Kidney (tissue), 14 donors: Measurements from ENCODE around the gene UBXN7. TPM values are rescaled to one million over a fixed set of nuclear protein-coding genes. Genes with fewer than 3 reads are reported as not detected.

Experiments used
- DNase-seq, 5 donors: peaks; one replicate each; pipeline ENCODE4 v3.0.0-alpha.2; 2013 to 2020
- FAIRE-seq: peaks from 2 replicates; lab custom pipeline; 2012; peaks lifted over from hg19 to GRCh38; lab: Jason Lieb, UNC
- H3K27ac ChIP-seq, 2 donors: one replicate each; pipeline ENCODE4 v1.7.0; 2013; ENCODE audit warnings: low read depth in 2 of 2, low read length in 2 of 2, inconsistent platforms in 1 of 2
- H3K27me3 ChIP-seq: one replicate; pipeline ENCODE4 v1.7.1; 2013; ENCODE audit warnings: low read length, inconsistent platforms; ENCODE audit not compliant: control insufficient read depth, insufficient read depth
- H3K36me3 ChIP-seq, 3 donors: one replicate each; pipeline versions ENCODE4 v1.7.0 to v1.7.1; 2013; ENCODE audit warnings: low read length in 3 of 3, control low read depth in 1 of 3, inconsistent platforms in 1 of 3; ENCODE audit not compliant: insufficient read depth in 3 of 3, control insufficient read depth in 2 of 3
- H3K4me1 ChIP-seq, 3 donors: one replicate each; pipeline versions ENCODE4 v1.7.0 to v1.7.1; 2013; ENCODE audit warnings: low read length in 3 of 3, inconsistent platforms in 1 of 3, low read depth in 1 of 3; ENCODE audit not compliant: control insufficient read depth in 2 of 3, insufficient read depth in 2 of 3
- H3K4me3 ChIP-seq, 3 donors: one replicate each; pipeline versions ENCODE4 v1.7.0 to v1.8.1; 2013; ENCODE audit warnings: low read length in 3 of 3, control low read depth in 1 of 3, inconsistent platforms in 1 of 3
- H3K9ac ChIP-seq, 3 donors: one replicate each; pipeline versions ENCODE4 v1.7.0 to v1.7.1; 2013; ENCODE audit warnings: low read length in 3 of 3, control low read depth in 1 of 3, inconsistent platforms in 1 of 3
- H3K9me3 ChIP-seq, 3 donors: one replicate each; pipeline versions ENCODE4 v1.7.0 to v1.7.1; 2013; ENCODE audit warnings: low read length in 3 of 3, control low read depth in 1 of 3, inconsistent platforms in 1 of 3; ENCODE audit not compliant: control insufficient read depth in 2 of 3, insufficient read depth in 1 of 3
- CTCF ChIP-seq: IDR thresholded peaks from 3 replicates; pipeline ENCODE4 v1.5.1; 2012; ENCODE audit warnings: mild to moderate bottlenecking, moderate library complexity, borderline replicate concordance; ENCODE audit not compliant: insufficient read depth; ENCODE audit errors: extremely low read depth
- intact Hi-C: fragments of 100-400 bp; cut with DNase I; formaldehyde crosslinking; loops from one replicate; pipeline ENCODE4 v1.11.1; 2022
- polyA plus RNA-seq: library from polyadenylated mRNA; stranded (reverse); fragments of 350-450 nt; fragmentation: Illumina TruSeq; extraction: RNeasy Lipid Tissue Mini Kit (QIAGEN cat#74804); gene quantifications from one replicate; pipeline ENCODE4 v1.2.3, GENCODE V29; 2014; ENCODE audit warnings: low read depth, low replicate concordance; ENCODE audit not compliant: insufficient read depth
- total RNA-seq: library from RNA; stranded (reverse); fragmentation: NEBNext Ultra II Directional; extraction: Animal tissue kit (Norgen Biotek cat#: 25700); gene quantifications from one replicate; pipeline ENCODE4 v1.2.1, GENCODE V29; 2021
- donor health status: control.
- donor health status: control.
- donor health status: control.
- donor health status: control.
- donor health status: control.
- donor health status: DM: yes; HTN: yes; CAD: no.
- donor health status: Normal renal cell carcinoma (clear cell type).

Gene UBXN7
- total and polyA plus RNA-seq, 2 donors from 2014 or later = 2.8 to 46.9 TPM

DNA sequence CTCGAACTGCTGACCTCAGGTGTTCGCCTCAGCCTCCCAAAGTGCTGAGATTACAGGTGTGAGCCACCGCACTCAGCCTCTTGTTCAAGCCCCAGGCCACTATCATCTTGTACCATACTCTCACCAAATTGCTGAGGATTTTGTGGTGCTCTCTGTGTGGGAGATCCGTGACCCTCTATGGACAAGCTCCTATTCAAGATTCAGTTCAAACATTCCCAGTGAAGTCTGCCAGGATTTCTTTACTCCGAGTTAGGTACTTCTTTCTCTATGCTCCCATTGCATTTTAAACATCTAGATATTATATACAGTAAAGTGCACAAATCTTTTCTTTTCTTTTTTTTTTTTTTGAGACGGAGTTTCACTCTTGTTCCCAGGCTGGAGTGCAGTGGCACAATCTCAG is 93.2 kb downstream of the UBXN7 start:
- no peak overlapping the region for H3K9ac ChIP-seq
- no peak overlapping the region for H3K27ac ChIP-seq
- H3K4me1 ChIP-seq = no peaks in the 10 kb centered on the region
- H3K27me3 ChIP-seq = no peaks in the 10 kb centered on the region
- no peak for DNase-seq
- TF ChIP-seq CTCF = no peak
- no peaks in the 10 kb centered on the region for H3K36me3 ChIP-seq
- H3K4me3 ChIP-seq = no peak overlapping the region
- no peak for FAIRE-seq
- intact Hi-C loops = no loop called here
- no peaks in the 10 kb centered on the region for H3K9me3 ChIP-seq

DNA sequence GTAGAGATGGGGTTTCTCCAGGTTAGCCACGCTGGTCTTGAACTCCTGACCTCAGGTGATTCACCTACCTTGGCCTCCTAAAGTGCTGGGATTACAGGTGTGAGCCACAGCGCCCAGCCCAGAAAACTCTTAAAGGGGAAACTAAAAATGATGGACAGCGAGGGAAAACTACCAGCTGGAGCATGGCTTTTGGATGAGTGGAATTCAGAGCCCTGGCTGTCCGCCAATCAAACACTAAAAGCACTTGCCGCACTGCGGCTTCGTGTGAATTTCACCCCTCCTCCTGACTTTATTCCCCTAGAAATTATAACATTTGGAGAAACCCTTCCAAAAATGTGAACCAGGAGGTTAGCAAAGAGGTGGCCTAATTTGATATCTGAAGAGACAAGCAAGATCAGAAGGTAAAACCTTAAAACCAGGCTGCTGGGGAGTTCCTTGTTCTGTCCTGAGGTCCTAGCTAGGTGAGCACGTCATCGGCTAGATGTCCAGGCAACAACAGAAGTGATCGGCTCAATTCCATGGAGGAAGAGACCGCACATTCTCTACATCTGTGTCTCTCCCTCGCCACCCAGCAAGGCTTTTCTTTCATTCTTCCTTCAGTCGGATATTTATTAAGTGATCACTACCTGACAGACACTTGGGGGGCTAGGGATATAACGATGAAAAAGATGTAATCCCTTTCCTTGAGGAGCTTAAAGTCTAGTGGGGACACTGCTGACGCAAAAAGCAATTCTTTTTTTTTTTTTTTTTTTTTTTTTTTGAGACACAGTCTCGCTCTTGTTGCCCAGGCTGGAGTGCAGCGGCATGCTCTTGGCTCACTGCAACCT is 95.7 kb downstream of the UBXN7 start:
- Histone ChIP-seq H3K4me3 (no peak overlapping the region), H3K4me1 (no peaks in the 10 kb centered on the region), H3K9me3 (no peaks in the 10 kb centered on the region), H3K27ac (no peak overlapping the region), H3K9ac (no peak overlapping the region), H3K27me3 (no peaks in the 10 kb centered on the region), H3K36me3 (no peaks in the 10 kb centered on the region)
- intact Hi-C loops = no loop called here
- TF ChIP-seq CTCF = no peak
- DNase-seq = no peak
- FAIRE-seq = no peak

- Histone ChIP-seq H3K27ac (no peak overlapping the region), H3K9ac (no peak overlapping the region), H3K36me3 (no peaks in the 10 kb centered on the region), H3K9me3 (no peaks in the 10 kb centered on the region), H3K4me3 (no peak overlapping the region), H3K27me3 (no peaks in the 10 kb centered on the region), H3K4me1 (no peaks in the 10 kb centered on the region)
- DNase-seq (no peak), FAIRE-seq (no peak)
- intact Hi-C loops = no loop called here
- TF ChIP-seq CTCF = no peak
Observed at GRCh38 chr3:196335503-196335948, 96.7 kb downstream of the UBXN7 start.
